Thoracic aorta (tissue), 2 donors: ENCODE data around the gene DAND5. TPM values are rescaled to one million over a fixed set of nuclear protein-coding genes. Genes with fewer than 3 reads are reported as not detected.
A peak's percentile ranks its signal among the peaks of the same experiment; 100 is the strongest.

Experiments
- ATAC-seq: fragments of 150-250 bp; one replicate; pipeline ENCODE4 v1.8.0; 2017; ENCODE audit warnings: low read depth; ENCODE audit not compliant: insufficient number of reproducible peaks, low FRiP score
- DNase-seq: peaks from one replicate; pipeline ENCODE4 v3.0.0-alpha.2; 2020; ENCODE audit warnings: low spot score
- H3K27ac ChIP-seq, 2 donors: fragments of 200-600 bp; sonication (generic); 1 replicate in 1 of 2; 2 replicates in 1 of 2; pipeline ENCODE4 v1.5.1; 2016; ENCODE audit warnings: mild to moderate bottlenecking in 2 of 2, moderate library complexity in 2 of 2
- H3K27me3 ChIP-seq: fragments of 200-600 bp; sonication (generic); replicated peaks from 2 replicates; pipeline ENCODE4 v1.6.0; 2016; ENCODE audit warnings: mild to moderate bottlenecking; ENCODE audit not compliant: insufficient read depth
- H3K36me3 ChIP-seq: fragments of 200-600 bp; sonication (generic); one replicate; pipeline ENCODE4 v1.5.1; 2016
- H3K4me1 ChIP-seq, 2 donors: fragments of 200-600 bp; sonication (generic); 1 replicate in 1 of 2; 2 replicates in 1 of 2; pipeline versions ENCODE4 v1.5.1 to v1.6.0; 2016; ENCODE audit warnings: low read depth in 2 of 2, mild to moderate bottlenecking in 1 of 2; ENCODE audit not compliant: control insufficient read depth in 1 of 2
- H3K4me3 ChIP-seq: fragments of 200-600 bp; sonication (generic); 2 replicates; pipeline ENCODE4 v1.5.1; 2016; ENCODE audit warnings: mild to moderate bottlenecking
- H3K9me3 ChIP-seq: fragments of 200-600 bp; sonication (generic); 2 replicates; pipeline ENCODE4 v1.5.1; 2016
- total RNA-seq, 2 donors: library from RNA; depleted of rRNA; stranded (reverse); fragments of >200 nt; gene quantifications; one replicate each; pipeline versions ENCODE4 v1.1.0 to v1.2.3, GENCODE V29; 2016
- TF ChIP-seq, protein P1 (sequence below): fragments of 200-600 bp; sonication (generic); IDR thresholded peaks from one replicate; pipeline ENCODE4 v1.5.1; 2019; ENCODE audit warnings: antibody characterized with exemption

Gene DAND5
- total RNA-seq, 2 donors from 2014 or later = not detected

DNA sequence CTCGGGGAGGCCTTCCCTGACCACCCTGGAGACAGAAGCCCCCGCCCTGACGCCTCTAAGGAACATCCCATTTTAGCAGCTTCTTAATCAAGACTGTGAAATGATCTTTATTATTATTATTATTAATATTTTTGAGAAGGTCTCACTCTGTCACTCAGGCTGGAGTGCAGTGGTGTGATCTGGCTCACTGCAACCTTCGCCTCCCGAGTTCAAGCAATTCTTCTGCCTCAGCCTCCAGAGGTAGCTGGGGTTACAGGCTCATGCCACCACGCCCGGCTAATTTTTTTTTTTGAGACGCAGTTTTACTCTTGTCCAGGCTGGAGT lies 3.6 kb upstream of the DAND5 start:
- peak overlapping the region; percentile 77 for H3K4me3 ChIP-seq
- no peaks in the 10 kb centered on the region for H3K9me3 ChIP-seq
- peaks cover 0 to 9% of the 10 kb centered on the region in 2 donors for H3K4me1 ChIP-seq
- DNase-seq (no peak), ATAC-seq (no peak)
- TF ChIP-seq, protein P1, sequence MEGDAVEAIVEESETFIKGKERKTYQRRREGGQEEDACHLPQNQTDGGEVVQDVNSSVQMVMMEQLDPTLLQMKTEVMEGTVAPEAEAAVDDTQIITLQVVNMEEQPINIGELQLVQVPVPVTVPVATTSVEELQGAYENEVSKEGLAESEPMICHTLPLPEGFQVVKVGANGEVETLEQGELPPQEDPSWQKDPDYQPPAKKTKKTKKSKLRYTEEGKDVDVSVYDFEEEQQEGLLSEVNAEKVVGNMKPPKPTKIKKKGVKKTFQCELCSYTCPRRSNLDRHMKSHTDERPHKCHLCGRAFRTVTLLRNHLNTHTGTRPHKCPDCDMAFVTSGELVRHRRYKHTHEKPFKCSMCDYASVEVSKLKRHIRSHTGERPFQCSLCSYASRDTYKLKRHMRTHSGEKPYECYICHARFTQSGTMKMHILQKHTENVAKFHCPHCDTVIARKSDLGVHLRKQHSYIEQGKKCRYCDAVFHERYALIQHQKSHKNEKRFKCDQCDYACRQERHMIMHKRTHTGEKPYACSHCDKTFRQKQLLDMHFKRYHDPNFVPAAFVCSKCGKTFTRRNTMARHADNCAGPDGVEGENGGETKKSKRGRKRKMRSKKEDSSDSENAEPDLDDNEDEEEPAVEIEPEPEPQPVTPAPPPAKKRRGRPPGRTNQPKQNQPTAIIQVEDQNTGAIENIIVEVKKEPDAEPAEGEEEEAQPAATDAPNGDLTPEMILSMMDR = no peak
- H3K27ac ChIP-seq = peak overlapping the region in 1 of 2 donors; percentile 38
- no peaks in the 10 kb centered on the region for H3K27me3 ChIP-seq
- no peaks in the 10 kb centered on the region for H3K36me3 ChIP-seq

DNA sequence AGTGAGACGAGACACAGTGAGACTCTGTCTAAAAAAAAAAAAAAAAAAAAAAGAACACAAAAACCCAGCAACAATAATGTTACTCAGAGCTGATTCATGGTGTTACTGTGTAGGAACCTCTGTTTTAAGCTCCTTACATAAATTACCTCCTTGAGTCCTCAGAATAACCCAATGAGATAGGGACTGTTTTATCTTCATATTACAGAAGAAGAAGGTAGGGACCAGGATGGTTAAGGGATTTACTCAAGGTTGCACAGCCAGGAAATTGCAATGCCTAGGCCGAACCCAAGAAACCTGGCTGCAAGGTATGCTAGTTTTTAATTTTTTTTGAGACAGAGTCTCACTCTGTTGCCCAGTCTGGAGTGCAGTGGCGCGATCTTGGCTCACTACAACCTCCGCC lies 1.5 kb upstream of the DAND5 start:
- H3K4me1 ChIP-seq = peaks cover 0 to 9% of the 10 kb centered on the region in 2 donors
- TF ChIP-seq, protein P1 = no peak
- no peaks in the 10 kb centered on the region for H3K36me3 ChIP-seq
- DNase-seq (no peak), ATAC-seq (no peak)
- H3K27ac ChIP-seq = no peak overlapping the region
- no peaks in the 10 kb centered on the region for H3K9me3 ChIP-seq
- H3K27me3 ChIP-seq = no peaks in the 10 kb centered on the region
- no peak overlapping the region for H3K4me3 ChIP-seq

DNA sequence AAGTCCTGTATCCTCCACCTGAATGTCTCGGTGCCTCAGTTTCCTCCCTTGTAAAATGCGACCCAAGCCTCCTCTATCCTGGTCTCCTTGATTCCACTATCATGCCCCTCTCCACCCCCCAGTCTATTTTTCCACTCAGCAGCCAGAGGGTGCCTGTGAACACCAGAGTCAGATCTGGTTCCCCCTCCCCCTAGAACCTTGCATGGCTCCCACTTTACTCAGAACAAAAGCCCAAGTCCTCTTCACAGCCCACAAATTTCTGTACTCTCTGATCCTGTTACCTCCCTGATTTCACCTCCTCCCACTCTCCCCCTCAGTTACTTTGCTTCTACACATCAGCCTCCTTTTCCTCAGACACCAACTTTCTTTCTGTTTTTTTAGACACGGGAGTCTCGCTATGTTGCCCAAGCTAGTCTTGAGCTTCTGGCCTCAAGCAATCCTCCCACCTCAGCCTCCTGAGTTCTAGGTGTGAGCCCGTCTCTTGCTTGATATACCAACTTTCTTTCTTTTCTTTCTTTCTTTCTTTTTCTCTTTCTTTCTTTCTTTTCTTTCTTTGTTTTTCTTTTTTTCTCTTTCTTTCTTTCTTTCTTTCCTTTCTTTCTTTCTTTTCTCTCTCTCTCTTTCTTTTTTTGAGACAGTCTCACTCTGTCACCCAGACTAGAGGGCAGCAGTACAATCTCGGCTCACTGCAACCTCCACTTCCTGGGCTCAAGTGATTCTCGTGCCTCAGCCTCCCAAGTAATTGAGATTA lies 869 bp downstream of the DAND5 start:
- no peaks in the 10 kb centered on the region for H3K27me3 ChIP-seq
- H3K36me3 ChIP-seq = no peaks in the 10 kb centered on the region
- H3K27ac ChIP-seq = no peak overlapping the region
- H3K9me3 ChIP-seq = no peaks in the 10 kb centered on the region
- DNase-seq = no peak
- H3K4me3 ChIP-seq = no peak overlapping the region
- peaks cover 0 to 9% of the 10 kb centered on the region in 2 donors for H3K4me1 ChIP-seq
- TF ChIP-seq, protein P1 = no peak
- ATAC-seq = no peak

DNA sequence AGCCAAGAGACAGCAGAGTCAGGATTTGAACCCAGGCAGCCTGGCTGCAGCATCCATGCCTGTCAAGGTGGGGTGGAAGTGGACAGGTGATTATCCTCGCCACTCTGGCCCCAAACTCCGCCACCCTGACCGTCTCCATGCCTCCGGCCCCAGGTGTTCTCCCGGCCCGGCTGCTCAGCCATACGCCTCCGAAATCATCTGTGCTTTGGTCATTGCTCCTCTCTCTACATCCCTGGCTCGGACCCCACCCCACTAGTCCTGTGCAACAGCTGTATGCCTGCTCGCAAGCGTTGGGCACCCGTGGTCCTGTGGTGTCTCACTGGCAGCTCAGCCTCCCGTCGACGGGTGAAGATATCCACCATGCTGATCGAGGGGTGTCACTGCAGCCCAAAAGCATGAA lies 3.9 kb downstream of the DAND5 start:
- Histone ChIP-seq H3K36me3 (no peaks in the 10 kb centered on the region), H3K27me3 (no peaks in the 10 kb centered on the region), H3K4me3 (no peak overlapping the region), H3K9me3 (no peaks in the 10 kb centered on the region), H3K4me1 (peaks cover 0 to 9% of the 10 kb centered on the region in 2 donors), H3K27ac (no peak overlapping the region)
- no peak for ATAC-seq
- no peak for DNase-seq
- TF ChIP-seq, protein P1 = no peak

DNA sequence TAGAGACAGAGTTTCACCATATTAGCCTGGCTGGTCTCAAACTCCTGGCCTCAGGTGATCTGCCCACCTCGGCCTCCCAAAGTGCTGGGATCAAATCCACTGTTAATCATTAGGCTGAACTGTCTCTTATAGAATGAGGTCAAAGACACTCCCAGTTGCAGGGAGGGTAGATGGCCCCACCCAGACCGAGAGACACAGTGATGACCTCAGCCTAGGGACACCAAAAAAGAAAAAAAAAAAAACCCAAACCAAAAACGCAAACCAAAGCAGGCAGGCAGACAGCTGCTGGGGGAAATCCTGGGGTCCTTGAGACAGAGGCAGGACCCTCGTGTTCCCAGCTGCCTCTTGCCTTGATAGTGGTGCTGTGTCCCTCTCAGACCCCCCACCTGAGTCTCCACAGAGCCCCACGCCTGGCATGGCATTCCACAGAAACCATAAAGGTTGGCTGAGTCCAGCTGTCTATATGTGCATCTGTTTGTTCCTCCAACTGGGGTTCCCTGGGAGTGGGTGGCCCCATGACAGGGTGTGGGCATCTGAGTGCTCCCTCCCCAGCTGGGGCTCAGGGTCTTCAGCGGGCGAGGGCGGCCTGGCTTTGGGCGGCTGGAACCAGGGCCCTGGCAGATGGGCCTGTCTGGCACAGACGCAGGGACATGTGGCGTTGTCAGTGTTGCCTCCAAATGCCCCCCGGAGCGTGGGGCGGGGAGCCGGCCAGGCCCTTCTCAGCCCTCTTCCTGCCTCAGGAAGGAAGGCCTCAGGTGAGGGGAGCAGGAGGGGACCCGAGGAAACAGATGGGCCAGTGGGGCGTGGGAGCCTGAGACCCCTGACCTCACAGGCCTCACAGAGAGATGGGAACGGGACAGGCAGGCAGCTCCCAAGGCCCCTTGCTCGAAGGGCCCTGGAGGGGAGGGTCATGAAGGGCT lies 5.2 kb downstream of the DAND5 start:
- ATAC-seq = no peak
- H3K4me1 ChIP-seq = peaks cover 0 to 6% of the 10 kb centered on the region in 2 donors
- no peaks in the 10 kb centered on the region for H3K36me3 ChIP-seq
- DNase-seq = no peak
- no peaks in the 10 kb centered on the region for H3K9me3 ChIP-seq
- no peaks in the 10 kb centered on the region for H3K27me3 ChIP-seq
- no peak overlapping the region for H3K4me3 ChIP-seq
- H3K27ac ChIP-seq = no peak overlapping the region
- TF ChIP-seq, protein P1 = no peak
